ENCODE data around the gene HELQ.

Gene HELQ

GRCh38 chr4:83382850-83383249, 72.8 kb downstream of the HELQ start:
- no peak for DNase-seq (ENCODE audit: low read depth in 1 of 2, low spot score in 1 of 2)
- no peak for TF ChIP-seq JUND (IDR thresholded peaks at IDR 0.05; ENCODE audit: low read depth)
- in situ Hi-C loops (cut with HindIII; ENCODE audit: low pct_unique_long_range_greater_than_20kb, low sequenced_read_pairs): no loop called here

GRCh38 chr4:83381173-83381572, 74.5 kb downstream of the HELQ start:
- in situ Hi-C loops (cut with HindIII; ENCODE audit: low pct_unique_long_range_greater_than_20kb, low sequenced_read_pairs): no loop called here
- DNase-seq (ENCODE audit: low read depth in 1 of 2, low spot score in 1 of 2): peak in 1 of 2 experiments; percentile 43
- no peak for TF ChIP-seq JUND (IDR thresholded peaks at IDR 0.05; ENCODE audit: low read depth)

- in situ Hi-C loops (cut with HindIII; ENCODE audit: low pct_unique_long_range_greater_than_20kb, low sequenced_read_pairs): no loop called here
- no peak for TF ChIP-seq JUND (IDR thresholded peaks at IDR 0.05; ENCODE audit: low read depth)
- DNase-seq (ENCODE audit: low read depth in 1 of 2, low spot score in 1 of 2): peak in 1 of 2 experiments; percentile 37
These were observed 77.2 kb downstream of the HELQ start for GRCh38 chr4:83378419-83378818.

GRCh38 chr4:83372931-83373330, 82.7 kb downstream of the HELQ start:
- no peak for TF ChIP-seq JUND (IDR thresholded peaks at IDR 0.05; ENCODE audit: low read depth)
- DNase-seq (ENCODE audit: low read depth in 1 of 2, low spot score in 1 of 2): no peak
- in situ Hi-C loops (cut with HindIII; ENCODE audit: low pct_unique_long_range_greater_than_20kb, low sequenced_read_pairs): no loop called here

- in situ Hi-C loops (cut with HindIII; ENCODE audit: low pct_unique_long_range_greater_than_20kb, low sequenced_read_pairs): no loop called here
- no peak for DNase-seq (ENCODE audit: low read depth in 1 of 2, low spot score in 1 of 2)
- TF ChIP-seq JUND (IDR thresholded peaks at IDR 0.05; ENCODE audit: low read depth): no peak
These were observed 83.7 kb downstream of the HELQ start for GRCh38 chr4:83371936-83372335.

GRCh38 chr4:83371235-83371634, 84.4 kb downstream of the HELQ start:
- in situ Hi-C loops (cut with HindIII; ENCODE audit: low pct_unique_long_range_greater_than_20kb, low sequenced_read_pairs): no loop called here
- TF ChIP-seq JUND (IDR thresholded peaks at IDR 0.05; ENCODE audit: low read depth): no peak
- no peak for DNase-seq (ENCODE audit: low read depth in 1 of 2, low spot score in 1 of 2)

GRCh38 chr4:83370640-83370906, 85.0 kb downstream of the HELQ start:
- no peak for TF ChIP-seq JUND (IDR thresholded peaks at IDR 0.05; ENCODE audit: low read depth)
- no peak for DNase-seq (ENCODE audit: low read depth in 1 of 2, low spot score in 1 of 2)
- in situ Hi-C loops (cut with HindIII; ENCODE audit: low pct_unique_long_range_greater_than_20kb, low sequenced_read_pairs): no loop called here

GRCh38 chr4:83369831-83370639, 85.6 kb downstream of the HELQ start:
- TF ChIP-seq JUND (IDR thresholded peaks at IDR 0.05; ENCODE audit: low read depth): no peak
- no peak for DNase-seq (ENCODE audit: low read depth in 1 of 2, low spot score in 1 of 2)
- in situ Hi-C loops (cut with HindIII; ENCODE audit: low pct_unique_long_range_greater_than_20kb, low sequenced_read_pairs): no loop called here

GRCh38 chr4:83364312-83364711, 91.3 kb downstream of the HELQ start:
- in situ Hi-C loops (cut with HindIII; ENCODE audit: low pct_unique_long_range_greater_than_20kb, low sequenced_read_pairs): no loop called here
- TF ChIP-seq JUND (IDR thresholded peaks at IDR 0.05; ENCODE audit: low read depth): no peak
- no peak for DNase-seq (ENCODE audit: low read depth in 1 of 2, low spot score in 1 of 2)

GRCh38 chr4:83362492-83363329, 92.9 kb downstream of the HELQ start:
- in situ Hi-C loops (cut with HindIII; ENCODE audit: low pct_unique_long_range_greater_than_20kb, low sequenced_read_pairs): no loop called here
- TF ChIP-seq JUND (IDR thresholded peaks at IDR 0.05; ENCODE audit: low read depth): no peak
- peak in 1 of 2 experiments; percentile 47 for DNase-seq (ENCODE audit: low read depth in 1 of 2, low spot score in 1 of 2)

GRCh38 chr4:83361416-83362103, 94.1 kb downstream of the HELQ start:
- TF ChIP-seq JUND (IDR thresholded peaks at IDR 0.05; ENCODE audit: low read depth): no peak
- DNase-seq (ENCODE audit: low read depth in 1 of 2, low spot score in 1 of 2): no peak
- in situ Hi-C loops (cut with HindIII; ENCODE audit: low pct_unique_long_range_greater_than_20kb, low sequenced_read_pairs): no loop called here

- in situ Hi-C loops (cut with HindIII; ENCODE audit: low pct_unique_long_range_greater_than_20kb, low sequenced_read_pairs): no loop called here
- TF ChIP-seq JUND (IDR thresholded peaks at IDR 0.05; ENCODE audit: low read depth): no peak
- DNase-seq (ENCODE audit: low read depth in 1 of 2, low spot score in 1 of 2): no peak
These were observed 95.6 kb downstream of the HELQ start for GRCh38 chr4:83360018-83360417.

GRCh38 chr4:83358410-83358809, 97.2 kb downstream of the HELQ start:
- no peak for TF ChIP-seq JUND (IDR thresholded peaks at IDR 0.05; ENCODE audit: low read depth)
- DNase-seq (ENCODE audit: low read depth in 1 of 2, low spot score in 1 of 2): no peak

More at GRCh38 chr4:83358410-83358809, 97.2 kb downstream of the HELQ start:
- in situ Hi-C loops (cut with HindIII; ENCODE audit: low pct_unique_long_range_greater_than_20kb, low sequenced_read_pairs): no loop called here

Data from T47D (cell line).